CD4-positive, alpha-beta memory T cell (primary cell): ENCODE data around the gene HBZ. TPM values are rescaled to one million over a fixed set of nuclear protein-coding genes. Genes with fewer than 3 reads are reported as not detected.
A peak's percentile ranks its signal among the peaks of the same experiment; 100 is the strongest.
"Not testable (repeated sequence)": the region's sequence is repeated elsewhere in the genome, so short reads cannot be mapped to it uniquely, and the experiment has no call there.

Source experiments
- CTCF ChIA-PET: fragments of 350-600 bp; sonication (Branson Sonifier 250); formaldehyde crosslinking; loops from one replicate; lab custom pipeline; 2021; ENCODE audit warnings: inconsistent platforms; ENCODE audit not compliant: partially characterized antibody; lab: Charles Lee
- POLR2A ChIA-PET: fragments of 350-600 bp; sonication (Branson Sonifier 250); formaldehyde crosslinking; loops from one replicate; lab custom pipeline; 2021; ENCODE audit not compliant: partially characterized antibody; lab: Charles Lee
- DNase-seq, 5 donors: peaks; one replicate each; pipeline versions ENCODE4 v3.0.0 to v3.0.0-alpha.2; 2020 to 2022; ENCODE audit warnings: mixed read lengths in 1 of 5
- H3K27ac ChIP-seq: one replicate; pipeline ENCODE4 v1.7.0; 2013; ENCODE audit warnings: low read depth, low read length
- H3K27me3 ChIP-seq: 2 replicates; pipeline ENCODE4 v1.7.0; 2013; ENCODE audit warnings: mild to moderate bottlenecking, low read length, moderate library complexity; ENCODE audit not compliant: insufficient read depth
- H3K36me3 ChIP-seq: 2 replicates; pipeline ENCODE4 v1.7.0; 2013; ENCODE audit warnings: mild to moderate bottlenecking, low read length, moderate library complexity; ENCODE audit not compliant: insufficient read depth
- H3K4me1 ChIP-seq: 2 replicates; pipeline ENCODE4 v1.7.0; 2013; ENCODE audit warnings: mild to moderate bottlenecking, low read length, moderate library complexity; ENCODE audit not compliant: insufficient read depth
- H3K4me3 ChIP-seq, 2 donors: one replicate each; pipeline ENCODE4 v1.7.0; 2013; ENCODE audit warnings: low read length in 2 of 2, mild to moderate bottlenecking in 1 of 2
- H3K9me3 ChIP-seq, 2 donors: one replicate each; pipeline ENCODE4 v1.7.0; 2013; ENCODE audit warnings: low read length in 2 of 2, control low read depth in 1 of 2; ENCODE audit not compliant: control insufficient read depth in 1 of 2
- H3K27ac Mint-ChIP-seq, 7 donors: one replicate each; pipeline ENCODE4 v1.8.0; 2020 to 2021; ENCODE audit warnings: mixed read lengths in 7 of 7, mild to moderate bottlenecking in 6 of 7, inconsistent platforms in 3 of 7, moderate library complexity in 3 of 7
- H3K27me3 Mint-ChIP-seq, 2 donors: one replicate each; pipeline ENCODE4 v1.8.0; 2020 to 2021; ENCODE audit warnings: mixed read lengths in 2 of 2
- H3K36me3 Mint-ChIP-seq, 2 donors: one replicate each; pipeline ENCODE4 v1.8.0; 2020 to 2021; ENCODE audit warnings: mixed read lengths in 2 of 2, inconsistent platforms in 1 of 2, mild to moderate bottlenecking in 1 of 2
- H3K4me1 Mint-ChIP-seq, 4 donors: one replicate each; pipeline ENCODE4 v1.8.0; 2020 to 2021; ENCODE audit warnings: mixed read lengths in 4 of 4, mild to moderate bottlenecking in 1 of 4
- H3K4me3 Mint-ChIP-seq, 8 donors: one replicate each; pipeline ENCODE4 v1.8.0; 2020 to 2021; ENCODE audit warnings: mixed read lengths in 8 of 8, mild to moderate bottlenecking in 7 of 8, moderate library complexity in 6 of 8, inconsistent platforms in 3 of 8
- H3K9me3 Mint-ChIP-seq, 8 donors: one replicate each; pipeline ENCODE4 v1.8.0; 2020 to 2021; ENCODE audit warnings: mixed read lengths in 8 of 8, mild to moderate bottlenecking in 5 of 8, inconsistent platforms in 3 of 8, moderate library complexity in 1 of 8
- intact Hi-C: fragments of 100-400 bp; cut with micrococcal nuclease; formaldehyde crosslinking; loops from one replicate; pipeline ENCODE4 v1.15.1; 2023
- polyA plus RNA-seq, 2 donors: library from polyadenylated mRNA; unstranded; fragments of 300-500 nt; fragmentation: Illumina TruSeq; gene quantifications; one replicate each; pipeline ENCODE4 v1.2.3, GENCODE V29; 2021
- total RNA-seq, 2 experiments: library from RNA; stranded (reverse); gene quantifications; one replicate each; pipeline ENCODE4 v1.2.3, GENCODE V29; 2021

HBZ gene
- total and polyA plus RNA-seq, 4 experiments from 2014 or later = not detected

DNA sequence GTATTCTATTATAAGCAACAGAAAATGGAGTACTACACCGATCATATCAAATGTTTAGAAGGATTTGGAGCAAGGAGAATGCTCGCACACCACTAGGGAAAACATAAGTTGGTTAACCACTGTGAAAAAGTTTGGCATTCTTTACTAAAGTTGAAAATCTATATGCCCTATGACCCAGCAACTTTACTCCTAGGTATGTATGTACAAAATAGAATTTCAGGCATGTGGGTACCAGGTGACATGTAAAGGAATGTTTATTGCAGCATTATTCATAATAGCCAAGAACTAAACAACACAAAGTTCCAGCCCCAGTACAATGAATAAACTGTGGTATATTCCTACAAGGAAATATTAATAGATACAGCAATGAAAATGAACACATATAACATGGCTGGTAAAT, 5.8 kb upstream of the HBZ start:
- H3K9me3 ChIP-seq = no peaks in the 10 kb centered on the region
- ChIA-PET CTCF (no interaction called here), POLR2A (no interaction called here)
- intact Hi-C loops = no loop called here
- peak overlapping the region in 1 of 7 donors; percentile 17 for H3K27ac Mint-ChIP-seq
- H3K4me3 ChIP-seq = no peak overlapping the region
- H3K36me3 ChIP-seq = no peaks in the 10 kb centered on the region
- H3K27ac ChIP-seq = no peak overlapping the region
- H3K4me3 Mint-ChIP-seq = no peak overlapping the region
- no peaks in the 10 kb centered on the region for H3K4me1 ChIP-seq
- no peak for DNase-seq
- H3K9me3 Mint-ChIP-seq = no peaks in the 10 kb centered on the region
- H3K36me3 Mint-ChIP-seq = no peaks in the 10 kb centered on the region
- peaks cover 11 to 17% of the 10 kb centered on the region in 2 donors for H3K27me3 Mint-ChIP-seq
- H3K4me1 Mint-ChIP-seq = no peaks in the 10 kb centered on the region
- H3K27me3 ChIP-seq = no peaks in the 10 kb centered on the region

DNA sequence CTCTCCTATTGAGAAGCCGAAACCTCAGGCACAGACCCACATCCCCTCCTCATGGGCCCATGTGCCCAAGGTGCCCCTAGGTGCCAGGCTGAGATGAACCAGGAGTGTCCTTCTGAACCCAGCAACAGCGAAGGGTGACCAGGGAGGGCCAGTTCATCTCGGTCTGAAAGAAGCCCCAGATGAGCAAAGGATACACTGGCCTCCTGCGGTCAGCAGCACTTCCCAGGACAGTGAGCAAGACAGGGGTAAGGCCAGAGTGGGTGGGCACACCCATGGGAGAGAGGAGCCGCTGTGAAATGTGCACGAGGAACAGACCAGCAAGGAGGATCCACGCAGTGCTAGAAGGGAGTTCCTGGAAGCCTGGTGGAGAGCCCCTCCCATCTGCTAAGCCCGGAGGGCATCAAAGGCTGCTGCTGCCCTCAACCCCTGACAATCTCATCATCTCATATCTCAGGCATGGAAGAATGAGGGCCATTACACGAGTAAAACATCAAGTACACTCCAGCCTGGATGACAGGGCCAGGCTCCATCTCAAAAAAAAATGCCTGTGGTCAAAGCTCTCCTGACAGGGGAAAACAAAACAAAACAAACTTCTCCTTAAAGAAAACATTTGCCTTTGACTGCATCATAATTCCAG, 3.3 kb upstream of the HBZ start:
- H3K27ac ChIP-seq = no peak overlapping the region
- H3K27ac Mint-ChIP-seq = no peak overlapping the region
- no peaks in the 10 kb centered on the region for H3K4me1 Mint-ChIP-seq
- H3K27me3 ChIP-seq = no peaks in the 10 kb centered on the region
- intact Hi-C loops = no loop called here
- no peaks in the 10 kb centered on the region for H3K36me3 Mint-ChIP-seq
- POLR2A ChIA-PET = no interaction called here
- H3K36me3 ChIP-seq = no peaks in the 10 kb centered on the region
- DNase-seq = no peak
- no peak overlapping the region for H3K4me3 ChIP-seq
- no peak overlapping the region for H3K4me3 Mint-ChIP-seq
- peaks cover 13 to 18% of the 10 kb centered on the region in 2 donors for H3K27me3 Mint-ChIP-seq
- no peaks in the 10 kb centered on the region for H3K9me3 ChIP-seq
- CTCF ChIA-PET = no interaction called here
- no peaks in the 10 kb centered on the region for H3K4me1 ChIP-seq
- H3K9me3 Mint-ChIP-seq = peaks cover 0 to 2% (median 0%) of the 10 kb centered on the region in 8 donors

DNA sequence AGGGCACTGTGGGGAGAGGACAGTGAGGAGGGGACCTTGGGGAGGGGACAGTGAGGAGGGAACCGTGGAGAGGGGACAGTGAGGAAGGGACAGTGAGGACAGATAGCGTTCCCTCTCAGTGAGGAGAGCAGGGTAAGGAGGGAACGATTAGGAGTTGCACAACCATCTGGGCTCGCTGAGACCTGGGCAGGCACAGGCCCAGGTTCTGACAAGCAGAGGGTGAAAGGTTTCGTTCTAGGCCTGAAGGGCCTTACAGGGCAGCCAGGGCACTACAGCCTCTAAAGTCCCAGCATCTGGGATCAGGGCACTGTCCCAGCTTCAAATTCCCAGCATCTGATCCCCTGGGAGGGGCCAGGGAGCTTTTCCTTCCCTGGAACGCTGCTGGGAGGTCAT, 681 bp downstream of the HBZ start:
- H3K4me1 Mint-ChIP-seq, H3K27ac Mint-ChIP-seq, H3K27me3 ChIP-seq, CTCF ChIA-PET, DNase-seq, H3K9me3 Mint-ChIP-seq, H3K4me3 Mint-ChIP-seq, H3K27ac ChIP-seq, H3K4me1 ChIP-seq, H3K4me3 ChIP-seq, POLR2A ChIA-PET, H3K9me3 ChIP-seq, H3K36me3 ChIP-seq, intact Hi-C loops, H3K36me3 Mint-ChIP-seq: not testable (repeated sequence)
- H3K27me3 Mint-ChIP-seq = peaks cover 17 to 25% of the 10 kb centered on the region in 2 donors

DNA sequence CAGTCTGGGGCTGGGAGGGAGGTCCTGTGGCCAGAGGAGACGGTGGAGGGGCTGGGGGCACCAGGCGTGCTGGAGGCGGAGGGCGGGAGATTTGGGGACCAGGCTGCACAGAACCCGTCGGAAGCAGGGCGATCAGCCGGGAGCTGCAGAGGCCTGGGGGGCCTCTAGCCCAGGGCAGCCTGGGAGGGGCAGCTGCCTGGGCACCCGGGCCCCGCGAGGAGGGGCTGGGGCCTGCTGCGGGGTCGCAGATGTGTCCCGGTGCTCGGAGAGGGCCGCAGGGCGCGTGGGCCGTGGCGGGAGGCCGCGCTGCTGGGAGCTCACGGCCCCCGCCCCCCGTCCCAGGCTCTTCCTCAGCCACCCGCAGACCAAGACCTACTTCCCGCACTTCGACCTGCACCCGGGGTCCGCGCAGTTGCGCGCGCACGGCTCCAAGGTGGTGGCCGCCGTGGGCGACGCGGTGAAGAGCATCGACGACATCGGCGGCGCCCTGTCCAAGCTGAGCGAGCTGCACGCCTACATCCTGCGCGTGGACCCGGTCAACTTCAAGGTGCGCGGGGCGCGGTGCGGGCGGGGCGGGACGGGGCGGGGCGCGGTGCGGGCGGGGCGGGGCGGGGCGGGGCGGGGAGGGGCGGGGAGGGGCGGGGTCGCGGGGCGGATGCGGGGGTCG, 1.2 kb downstream of the HBZ start:
- H3K27ac ChIP-seq, H3K27ac Mint-ChIP-seq, H3K4me3 Mint-ChIP-seq, POLR2A ChIA-PET, CTCF ChIA-PET, H3K4me1 ChIP-seq, DNase-seq, H3K9me3 Mint-ChIP-seq, H3K9me3 ChIP-seq, H3K4me3 ChIP-seq, H3K36me3 ChIP-seq, H3K4me1 Mint-ChIP-seq, intact Hi-C loops, H3K27me3 ChIP-seq, H3K36me3 Mint-ChIP-seq: not testable (repeated sequence)
- peaks cover 19 to 23% of the 10 kb centered on the region in 2 donors for H3K27me3 Mint-ChIP-seq

DNA sequence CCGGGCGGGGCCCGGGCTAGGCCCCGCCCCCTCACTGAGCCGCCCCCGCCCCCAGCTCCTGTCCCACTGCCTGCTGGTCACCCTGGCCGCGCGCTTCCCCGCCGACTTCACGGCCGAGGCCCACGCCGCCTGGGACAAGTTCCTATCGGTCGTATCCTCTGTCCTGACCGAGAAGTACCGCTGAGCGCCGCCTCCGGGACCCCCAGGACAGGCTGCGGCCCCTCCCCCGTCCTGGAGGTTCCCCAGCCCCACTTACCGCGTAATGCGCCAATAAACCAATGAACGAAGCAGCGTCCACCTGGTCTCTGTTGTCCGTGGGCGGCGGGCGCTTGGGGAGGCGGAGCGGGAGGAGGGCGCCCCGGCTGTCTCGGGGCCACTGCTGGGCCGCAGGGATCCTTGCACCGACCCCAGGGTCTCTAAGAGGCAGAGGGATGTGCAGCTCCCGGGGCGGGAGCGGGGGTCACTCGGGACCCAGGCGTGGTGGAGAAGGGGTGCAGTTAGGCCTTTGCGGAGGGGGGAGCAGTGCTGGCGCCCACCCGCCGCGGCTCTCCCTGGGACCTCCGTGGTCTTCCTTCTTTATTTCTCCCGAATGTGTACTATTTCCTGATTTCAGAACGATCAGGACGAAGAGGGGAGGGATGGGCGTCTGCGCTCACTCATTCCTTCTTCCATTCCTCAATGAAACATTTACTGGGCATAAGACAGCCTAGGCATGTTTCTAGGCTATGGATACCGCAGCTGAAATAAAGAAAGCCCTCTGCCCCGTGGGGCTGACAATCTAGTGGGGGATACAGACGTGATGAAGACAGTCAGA, 2.0 kb downstream of the HBZ start:
- H3K9me3 Mint-ChIP-seq = peaks cover 0 to 2% (median 0%) of the 10 kb centered on the region in 8 donors
- ChIA-PET POLR2A (interaction anchor here (0.5 kb wide), 1 partner anchor 13 kb away, joined by 4 read pairs; no protein-coding TSS in a partner anchor), CTCF (no interaction called here)
- H3K4me1 Mint-ChIP-seq = peaks cover 3 to 8% (median 6%) of the 10 kb centered on the region in 4 donors
- no peaks in the 10 kb centered on the region for H3K36me3 Mint-ChIP-seq
- H3K27me3 Mint-ChIP-seq = peaks cover 24 to 26% of the 10 kb centered on the region in 2 donors
- H3K36me3 ChIP-seq = no peaks in the 10 kb centered on the region
- H3K27ac ChIP-seq = no peak overlapping the region
- no peak overlapping the region for H3K4me3 ChIP-seq
- peaks cover 7% of the 10 kb centered on the region for H3K27me3 ChIP-seq
- intact Hi-C loops = no loop called here
- H3K4me1 ChIP-seq = peaks cover 9% of the 10 kb centered on the region
- H3K4me3 Mint-ChIP-seq = peak overlapping the region; percentile 42 to 85 (median 78)
- no peaks in the 10 kb centered on the region for H3K9me3 ChIP-seq
- DNase-seq = no peak
- peak overlapping the region in 3 of 7 donors; percentile 30 to 70 (median 35) for H3K27ac Mint-ChIP-seq

DNA sequence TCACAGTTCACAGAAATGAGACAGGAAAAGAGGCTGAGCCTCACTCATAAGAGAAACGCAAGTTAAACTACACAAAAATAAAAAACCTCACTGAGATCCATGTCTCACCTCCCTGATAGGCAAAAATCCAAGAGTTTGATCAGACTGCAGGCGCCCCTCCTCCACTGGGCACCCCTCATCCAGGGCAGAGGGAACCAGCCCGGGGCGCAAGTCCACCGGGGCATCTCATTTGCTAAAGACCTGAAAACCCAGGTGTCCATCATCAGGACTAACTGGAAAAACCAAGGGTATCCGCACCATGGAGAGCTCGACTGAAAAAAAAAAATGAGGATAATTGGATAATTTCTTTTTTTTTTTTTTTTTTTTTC, 2.6 kb downstream of the HBZ start:
- peak overlapping the region in 2 of 7 donors; percentile 13 to 35 for H3K27ac Mint-ChIP-seq
- peaks cover 0 to 2% (median 0%) of the 10 kb centered on the region in 8 donors for H3K9me3 Mint-ChIP-seq
- H3K27me3 Mint-ChIP-seq = peaks cover 26 to 27% of the 10 kb centered on the region in 2 donors
- Histone ChIP-seq H3K4me1 (peaks cover 9% of the 10 kb centered on the region), H3K27ac (no peak overlapping the region), H3K9me3 (no peaks in the 10 kb centered on the region), H3K4me3 (no peak overlapping the region), H3K27me3 (peaks cover 7% of the 10 kb centered on the region), H3K36me3 (no peaks in the 10 kb centered on the region)
- POLR2A ChIA-PET = interaction anchor here (0.5 kb wide), 1 partner anchor 13 kb away, joined by 4 read pairs; no protein-coding TSS in a partner anchor
- CTCF ChIA-PET = no interaction called here
- no peak for DNase-seq
- H3K4me1 Mint-ChIP-seq = peaks cover 3 to 8% (median 6%) of the 10 kb centered on the region in 4 donors
- H3K36me3 Mint-ChIP-seq = no peaks in the 10 kb centered on the region
- intact Hi-C loops = no loop called here
- peak overlapping the region; percentile 42 to 85 (median 78) for H3K4me3 Mint-ChIP-seq
